Raji (cell line): ENCODE data around the gene PCDHB13.

Experiments used
- POLR2A ChIP-seq: IDR thresholded peaks from 2 replicates; pipeline ENCODE4 v1.6.1; 2011; ENCODE audit warnings: low read depth, low read length, control low read depth; ENCODE audit not compliant: insufficient read depth

Gene PCDHB13

DNA sequence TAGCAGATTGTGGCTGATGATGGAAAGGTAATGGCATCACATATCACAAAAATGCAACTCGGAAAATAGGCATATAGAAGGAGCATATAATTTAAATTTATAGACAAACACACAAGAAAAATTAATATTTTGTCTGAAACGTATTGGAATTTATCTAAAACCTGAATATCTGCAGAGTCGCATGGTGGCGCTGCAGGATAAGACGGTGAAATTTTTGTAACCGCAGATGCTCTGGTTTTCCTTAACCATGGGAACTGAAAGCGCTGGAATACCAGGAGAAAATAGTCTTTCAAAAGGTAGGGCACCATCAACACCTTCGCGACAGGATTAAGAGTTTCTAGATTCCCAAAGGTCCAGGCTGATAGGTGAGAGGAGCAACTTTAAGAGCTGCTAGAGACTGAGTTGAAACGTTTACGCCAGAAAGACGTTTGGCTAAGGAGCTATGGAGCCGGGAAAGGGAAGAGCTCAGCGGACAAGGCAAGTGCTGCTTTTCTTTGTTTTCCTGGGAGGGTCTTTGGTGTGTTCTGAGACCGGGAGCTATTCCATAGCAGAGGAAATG is 20.5 kb downstream of the PCDHB13 start:
- TF ChIP-seq POLR2A: no peak

DNA sequence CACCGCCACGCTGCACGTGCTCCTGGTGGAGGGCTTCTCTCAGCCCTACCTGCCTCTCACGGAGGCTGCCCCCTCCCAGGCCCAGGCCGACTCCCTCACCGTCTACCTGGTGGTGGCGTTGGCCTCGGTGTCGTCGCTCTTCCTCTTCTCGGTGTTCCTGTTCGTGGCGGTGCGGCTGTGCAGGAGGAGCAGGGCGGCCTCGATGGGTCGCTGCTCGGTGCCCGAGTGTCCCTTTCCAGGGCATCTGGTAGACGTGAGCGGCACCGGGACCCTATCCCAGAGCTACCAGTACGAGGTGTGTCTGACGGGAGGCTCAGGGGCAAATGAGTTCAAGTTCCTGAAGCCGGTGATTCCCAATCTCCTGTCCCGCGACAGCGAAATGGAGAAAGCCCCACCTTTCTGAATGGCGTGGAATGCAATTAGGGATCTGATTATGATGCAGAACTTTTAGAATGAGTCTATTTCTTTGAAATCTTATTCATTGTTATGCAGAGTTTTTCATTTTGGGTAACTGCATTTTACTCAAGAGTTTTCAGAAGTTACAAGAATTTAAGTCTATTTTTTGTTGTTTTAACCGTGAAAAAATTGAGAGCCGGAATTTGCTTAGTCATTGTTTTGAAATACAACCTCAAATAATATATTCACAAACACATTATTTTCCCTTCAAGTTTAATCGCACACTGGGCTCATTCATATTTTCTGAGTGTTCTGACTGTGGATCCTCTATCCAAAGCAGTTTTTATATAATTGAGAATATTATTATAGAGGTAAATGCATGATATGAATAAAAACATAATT is 23.0 kb downstream of the PCDHB13 start:
- no peak for TF ChIP-seq POLR2A

DNA sequence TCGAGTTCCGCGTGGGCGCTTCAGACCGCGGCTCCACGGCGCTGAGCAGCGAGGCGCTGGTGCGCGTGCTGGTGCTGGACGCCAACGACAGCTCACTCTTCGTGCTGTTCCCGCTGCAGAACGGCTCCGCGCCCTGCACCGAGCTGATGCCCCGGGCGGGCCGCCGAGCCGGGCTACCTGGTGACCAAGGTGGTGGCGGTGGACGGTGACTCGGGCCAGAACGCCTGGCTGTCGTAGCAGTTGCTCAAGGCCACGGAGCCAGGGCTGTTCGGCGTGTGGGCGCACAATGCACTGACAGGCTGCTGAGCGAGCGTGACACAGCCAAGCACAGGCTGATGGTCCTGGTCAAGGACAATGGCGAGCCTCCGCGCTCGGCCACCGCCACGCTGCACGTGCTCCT is 27.8 kb downstream of the PCDHB13 start:
- no peak for TF ChIP-seq POLR2A

DNA sequence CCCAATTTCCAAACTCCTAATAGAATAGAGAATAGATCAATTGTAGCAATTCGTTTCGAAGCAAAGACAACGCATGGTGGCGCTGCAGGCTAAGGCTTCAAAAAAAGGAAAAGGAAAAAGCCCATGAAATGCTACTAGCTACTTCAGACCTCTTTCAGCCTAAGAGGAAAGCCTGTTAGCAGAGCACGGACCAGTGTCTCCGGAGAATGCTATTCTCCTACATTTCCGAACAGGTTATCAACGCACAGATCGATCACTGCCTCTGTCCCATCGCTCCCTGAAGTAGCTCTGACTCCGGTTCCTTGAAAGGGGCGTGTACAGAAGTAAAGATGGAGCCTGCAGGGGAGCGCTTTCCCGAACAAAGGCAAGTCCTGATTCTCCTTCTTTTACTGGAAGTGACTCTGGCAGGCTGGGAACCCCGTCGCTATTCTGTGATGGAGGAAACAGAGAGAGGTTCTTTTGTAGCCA is 31.6 kb downstream of the PCDHB13 start, which contains the start of gene PCDHB15:
PCDHB15 (plus strand) TSS at position 146 of the 468 bp plus-strand sequence; CDS start at position 330, 184 bp downstream.
- no peak for TF ChIP-seq POLR2A

DNA sequence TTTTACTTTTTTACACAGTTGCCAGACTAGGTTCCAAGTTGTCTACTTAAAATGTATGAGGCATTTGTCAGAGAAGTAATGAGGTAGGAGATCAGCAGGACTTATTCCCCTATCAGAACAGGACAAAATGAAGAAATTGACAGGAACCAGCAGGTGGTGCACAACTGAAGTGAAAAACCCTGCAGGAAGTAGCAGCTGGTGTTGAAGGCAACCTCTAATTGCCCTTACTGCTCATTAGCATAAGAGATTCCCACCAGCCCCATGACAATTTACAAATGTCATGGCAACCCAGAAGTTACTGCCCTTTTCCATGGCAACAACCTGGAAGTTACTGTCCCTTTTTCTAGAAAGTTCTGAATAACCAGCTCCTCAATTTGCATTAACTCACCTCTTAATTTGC is 36.9 kb downstream of the PCDHB13 start:
- no peak for TF ChIP-seq POLR2A

DNA sequence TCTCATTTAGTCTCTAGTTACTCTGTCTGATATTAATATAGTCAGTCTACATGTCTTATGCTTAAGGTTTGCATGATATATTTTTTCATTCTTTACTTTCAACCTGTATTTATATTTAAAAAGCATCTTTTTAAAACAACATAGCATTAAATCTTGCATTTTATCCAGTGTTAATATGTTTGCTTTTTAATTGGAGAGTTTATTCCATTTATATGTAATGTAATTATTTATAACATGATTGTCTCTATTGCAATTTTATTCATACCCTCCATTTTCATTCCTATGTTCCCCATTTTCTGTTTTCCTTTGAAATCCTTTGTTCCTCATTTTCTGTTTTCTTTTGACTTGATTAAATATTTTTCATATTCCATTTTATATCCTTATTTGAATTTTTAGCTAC is 44.7 kb downstream of the PCDHB13 start:
- no peak for TF ChIP-seq POLR2A

DNA sequence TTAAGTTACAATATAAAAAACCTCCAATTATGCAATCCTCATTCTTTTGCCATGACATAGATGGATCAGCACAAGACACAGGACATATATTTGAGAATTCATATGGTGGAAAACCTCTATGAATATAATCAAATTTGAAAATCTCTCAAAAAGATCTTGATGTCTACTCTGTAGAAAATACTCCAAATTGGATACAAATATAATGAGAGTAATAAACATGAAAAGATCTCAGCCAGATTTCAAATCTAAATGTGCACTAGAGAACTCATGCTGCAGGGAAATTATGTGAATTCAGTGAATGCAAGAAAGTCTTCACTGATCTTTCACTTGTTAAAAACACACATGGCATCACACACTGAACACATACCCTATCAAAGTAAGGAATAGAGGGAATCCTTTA is 45.2 kb downstream of the PCDHB13 start:
- TF ChIP-seq POLR2A: no peak

DNA sequence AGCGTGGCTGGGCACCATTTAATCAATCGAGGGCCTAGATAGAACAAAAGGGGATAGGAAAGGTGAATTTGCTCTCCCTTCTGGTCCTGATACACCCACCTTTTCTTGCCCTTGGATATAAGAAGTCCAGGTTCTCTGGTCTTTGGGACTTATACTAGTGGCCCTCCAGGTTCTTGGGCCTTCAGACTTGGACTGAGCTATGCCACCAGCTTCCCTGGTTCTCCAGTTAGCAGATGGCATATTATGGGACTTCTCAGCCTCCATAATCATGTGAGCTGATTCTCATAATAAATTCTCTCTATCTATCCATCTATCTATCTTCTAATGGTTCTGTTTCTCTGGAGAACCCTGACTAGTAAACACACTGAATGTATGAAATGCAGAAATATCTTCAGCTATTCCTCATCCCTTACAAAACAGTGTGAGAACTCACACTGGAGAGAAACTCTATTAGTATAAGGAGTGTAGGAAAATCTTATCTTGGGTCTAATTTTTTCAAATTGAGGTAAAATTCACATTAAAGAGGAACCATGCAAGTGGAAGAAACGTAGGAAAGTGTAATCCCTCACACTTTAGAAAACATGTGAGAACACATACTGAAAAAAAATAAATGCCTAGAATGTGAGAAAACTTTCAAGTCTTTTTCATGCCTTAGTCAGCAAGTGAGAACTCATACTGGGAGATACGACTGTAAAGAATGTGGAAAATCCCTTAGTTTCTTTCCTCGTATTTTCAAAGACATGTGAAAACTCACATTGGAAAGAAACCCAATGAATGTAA is 46.9 kb downstream of the PCDHB13 start:
- TF ChIP-seq POLR2A: no peak

DNA sequence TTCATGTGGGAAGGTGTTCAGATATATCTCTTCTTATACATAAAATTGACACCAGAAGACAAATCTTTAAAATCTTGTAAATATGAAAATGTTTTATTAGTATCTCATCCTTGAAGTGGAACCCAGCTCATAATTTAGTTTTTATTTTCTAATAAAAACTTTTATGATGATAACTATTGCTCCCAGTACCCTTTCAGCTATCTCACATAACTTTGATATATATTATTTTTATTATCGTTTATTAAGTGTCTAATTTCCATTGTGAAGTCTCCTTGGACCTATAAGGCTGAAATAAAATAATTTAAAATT is 47.5 kb downstream of the PCDHB13 start:
- no peak for TF ChIP-seq POLR2A
